GM23338 (cell line): ENCODE data around the gene GNG7. TPM values are rescaled to one million over a fixed set of nuclear protein-coding genes. Genes with fewer than 3 reads are reported as not detected.

Source experiments
- ATAC-seq: fragments of 200-7000 bp; cut with Tn5 transposase; 3 replicates; pipeline ENCODE4 v1.9.1; 2020
- DNase-seq: peaks from one replicate; pipeline ENCODE4 v3.0.0-alpha.2; 2015; ENCODE audit warnings: low spot score
- H2AFZ ChIP-seq: fragments of 200-600 bp; sonication (generic); 2 replicates; pipeline ENCODE4 v1.8.0; 2016; ENCODE audit warnings: antibody characterized with exemption, mild to moderate bottlenecking, moderate library complexity
- H3F3A ChIP-seq: fragments of 200-600 bp; sonication (generic); replicated peaks from 2 replicates; pipeline ENCODE4 v1.8.0; 2017; ENCODE audit warnings: antibody characterized with exemption, mixed run types, low read depth
- H3K27ac ChIP-seq: fragments of 200-600 bp; sonication (generic); 2 replicates; pipeline ENCODE4 v1.6.1; 2016; ENCODE audit warnings: low read depth
- H3K27me3 ChIP-seq: fragments of 200-600 bp; sonication (generic); 2 replicates; pipeline ENCODE4 v1.8.0; 2016; ENCODE audit warnings: mild to moderate bottlenecking, mixed run types, moderate library complexity; ENCODE audit not compliant: insufficient read depth
- H3K36me3 ChIP-seq: fragments of 200-600 bp; sonication (generic); 2 replicates; pipeline ENCODE4 v1.8.0; 2016; ENCODE audit warnings: mild to moderate bottlenecking; ENCODE audit not compliant: insufficient read depth
- H3K4me1 ChIP-seq: fragments of 200-600 bp; sonication (generic); 2 replicates; pipeline ENCODE4 v1.8.0; 2016; ENCODE audit warnings: mild to moderate bottlenecking, moderate library complexity; ENCODE audit not compliant: insufficient read depth
- H3K4me2 ChIP-seq: fragments of 200-600 bp; sonication (generic); 2 replicates; pipeline ENCODE4 v1.7.1; 2017; ENCODE audit warnings: mixed run types
- H3K4me3 ChIP-seq: fragments of 200-600 bp; sonication (generic); 2 replicates; pipeline ENCODE4 v1.6.1; 2016; ENCODE audit warnings: mixed run types
- H3K79me2 ChIP-seq: fragments of 200-600 bp; sonication (generic); replicated peaks from 2 replicates; pipeline ENCODE4 v1.8.0; 2017; ENCODE audit warnings: mild to moderate bottlenecking; ENCODE audit not compliant: insufficient read depth
- H3K9me2 ChIP-seq: fragments of 200-600 bp; sonication (generic); 2 replicates; pipeline ENCODE4 v1.8.0; 2017; ENCODE audit not compliant: insufficient read depth
- H4K20me1 ChIP-seq: fragments of 200-600 bp; sonication (generic); replicated peaks from 2 replicates; pipeline ENCODE4 v1.8.0; 2017; ENCODE audit warnings: mild to moderate bottlenecking; ENCODE audit not compliant: insufficient read depth
- H3K27ac Mint-ChIP-seq: 2 replicates; pipeline ENCODE4 v1.8.0; 2020; ENCODE audit warnings: inconsistent platforms, mild to moderate bottlenecking, moderate library complexity, mixed read lengths
- H3K27me3 Mint-ChIP-seq: 3 replicates; pipeline ENCODE4 v1.8.0; 2022; ENCODE audit warnings: low read depth, mild to moderate bottlenecking, moderate library complexity, mixed read lengths, inconsistent platforms; ENCODE audit not compliant: insufficient read depth, poor library complexity
- H3K36me3 Mint-ChIP-seq: 3 replicates; pipeline ENCODE4 v1.8.0; 2021; ENCODE audit warnings: low read depth, mild to moderate bottlenecking, inconsistent platforms, moderate library complexity, mixed read lengths
- H3K4me1 Mint-ChIP-seq: 3 replicates; pipeline ENCODE4 v1.8.0; 2020; ENCODE audit warnings: mild to moderate bottlenecking, inconsistent platforms, mixed read lengths
- H3K4me3 Mint-ChIP-seq: 3 replicates; pipeline ENCODE4 v1.8.0; 2021; ENCODE audit warnings: moderate library complexity, mild to moderate bottlenecking, inconsistent platforms, mixed read lengths
- H3K9me3 Mint-ChIP-seq: 3 replicates; pipeline ENCODE4 v1.8.0; 2020; ENCODE audit warnings: moderate library complexity, mild to moderate bottlenecking, inconsistent platforms, mixed read lengths
- CREB1 ChIP-seq: fragments of 250-450 bp; sonication (Bioruptor Pico); IDR thresholded peaks from 2 replicates; pipeline ENCODE4 v1.5.0; 2020; ENCODE audit warnings: low read depth, mild to moderate bottlenecking, moderate library complexity
- EZH2 ChIP-seq: fragments of 200-600 bp; sonication (generic); IDR thresholded peaks from one replicate; pipeline ENCODE4 v1.8.0; 2017; ENCODE audit warnings: antibody characterized with exemption, mild to moderate bottlenecking, low read depth; ENCODE audit not compliant: unreplicated experiment
- EZH2phosphoT487 ChIP-seq: fragments of 200-600 bp; sonication (generic); IDR thresholded peaks from one replicate; pipeline ENCODE4 v1.8.1; 2018; ENCODE audit warnings: antibody characterized with exemption; ENCODE audit not compliant: unreplicated experiment
- POLR2AphosphoS5 ChIP-seq: IDR thresholded peaks from 2 replicates; pipeline ENCODE4 v1.6.1; 2016; ENCODE audit warnings: antibody characterized with exemption, low read depth
- STAT1 ChIP-seq: IDR thresholded peaks from one replicate; pipeline ENCODE4 v1.6.1; 2016; ENCODE audit warnings: antibody characterized with exemption; ENCODE audit not compliant: unreplicated experiment
- ZNF114 ChIP-seq: fragments of 250-450 bp; sonication (Bioruptor Pico); IDR thresholded peaks from 2 replicates; pipeline ENCODE4 v1.5.0; 2020; ENCODE audit warnings: mild to moderate bottlenecking, moderate library complexity
- ZNF331 ChIP-seq: fragments of 250-450 bp; sonication (Bioruptor Pico); IDR thresholded peaks from 2 replicates; pipeline ENCODE4 v1.5.0; 2020; ENCODE audit warnings: low read depth, mild to moderate bottlenecking, moderate library complexity
- polyA plus RNA-seq: library from polyadenylated mRNA; unstranded; fragments of >200 nt; fragmentation: Nextera tagmentation; extraction: Ambion mirVana; gene quantifications from 2 replicates; pipeline ENCODE4 v1.2.1, GENCODE V29; 2016
- total RNA-seq: library from RNA; depleted of rRNA; stranded (reverse); fragments of >200 nt; shearing (Covaris generic); gene quantifications from 2 replicates; pipeline ENCODE4 v1.2.3, GENCODE V29; 2014
- TF ChIP-seq, protein P1 (sequence below): IDR thresholded peaks from one replicate; pipeline ENCODE4 v1.6.1; 2018; ENCODE audit warnings: antibody characterized with exemption; ENCODE audit not compliant: unreplicated experiment
- TF ChIP-seq, protein P2 (sequence below), 2 experiments: fragments of 200-600 bp in 1 of 2; sonication (generic) in 1 of 2; conservative IDR thresholded peaks; 2 replicates each; pipeline versions ENCODE4 v1.5.1 to v1.6.1; 2016 to 2017; ENCODE audit warnings: antibody characterized with exemption in 2 of 2, low read depth in 2 of 2, mild to moderate bottlenecking in 2 of 2, moderate library complexity in 1 of 2
- TF ChIP-seq, protein P3 (sequence below): fragments of 250-450 bp; sonication (Bioruptor Pico); IDR thresholded peaks from 2 replicates; pipeline ENCODE4 v1.5.0; 2020; ENCODE audit warnings: mild to moderate bottlenecking, moderate library complexity

GNG7 gene
- total and polyA plus RNA-seq, 2 experiments from 2014 or later, result 5.1 to 5.4 TPM

DNA sequence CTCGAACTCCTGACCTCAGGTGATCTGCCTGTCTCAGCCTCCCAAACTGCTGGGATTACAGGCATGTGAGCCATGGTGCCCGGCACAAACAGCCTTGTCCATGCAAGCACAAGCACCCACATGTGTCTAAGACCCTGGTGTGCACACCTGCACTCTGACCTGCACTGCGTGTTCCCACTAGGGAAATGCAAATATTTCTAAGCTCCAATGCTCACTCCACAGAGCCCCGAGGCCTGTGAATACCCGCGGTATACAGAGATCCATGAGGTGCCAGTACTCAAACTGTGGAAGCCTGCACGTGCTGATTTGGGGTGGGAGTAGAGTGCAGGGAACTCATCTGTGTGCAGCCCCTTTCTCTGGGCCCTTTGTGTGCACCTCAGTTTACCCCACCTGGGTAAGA, 211.8 kb downstream of the GNG7 start (continued):
- TF ChIP-seq, protein P1, sequence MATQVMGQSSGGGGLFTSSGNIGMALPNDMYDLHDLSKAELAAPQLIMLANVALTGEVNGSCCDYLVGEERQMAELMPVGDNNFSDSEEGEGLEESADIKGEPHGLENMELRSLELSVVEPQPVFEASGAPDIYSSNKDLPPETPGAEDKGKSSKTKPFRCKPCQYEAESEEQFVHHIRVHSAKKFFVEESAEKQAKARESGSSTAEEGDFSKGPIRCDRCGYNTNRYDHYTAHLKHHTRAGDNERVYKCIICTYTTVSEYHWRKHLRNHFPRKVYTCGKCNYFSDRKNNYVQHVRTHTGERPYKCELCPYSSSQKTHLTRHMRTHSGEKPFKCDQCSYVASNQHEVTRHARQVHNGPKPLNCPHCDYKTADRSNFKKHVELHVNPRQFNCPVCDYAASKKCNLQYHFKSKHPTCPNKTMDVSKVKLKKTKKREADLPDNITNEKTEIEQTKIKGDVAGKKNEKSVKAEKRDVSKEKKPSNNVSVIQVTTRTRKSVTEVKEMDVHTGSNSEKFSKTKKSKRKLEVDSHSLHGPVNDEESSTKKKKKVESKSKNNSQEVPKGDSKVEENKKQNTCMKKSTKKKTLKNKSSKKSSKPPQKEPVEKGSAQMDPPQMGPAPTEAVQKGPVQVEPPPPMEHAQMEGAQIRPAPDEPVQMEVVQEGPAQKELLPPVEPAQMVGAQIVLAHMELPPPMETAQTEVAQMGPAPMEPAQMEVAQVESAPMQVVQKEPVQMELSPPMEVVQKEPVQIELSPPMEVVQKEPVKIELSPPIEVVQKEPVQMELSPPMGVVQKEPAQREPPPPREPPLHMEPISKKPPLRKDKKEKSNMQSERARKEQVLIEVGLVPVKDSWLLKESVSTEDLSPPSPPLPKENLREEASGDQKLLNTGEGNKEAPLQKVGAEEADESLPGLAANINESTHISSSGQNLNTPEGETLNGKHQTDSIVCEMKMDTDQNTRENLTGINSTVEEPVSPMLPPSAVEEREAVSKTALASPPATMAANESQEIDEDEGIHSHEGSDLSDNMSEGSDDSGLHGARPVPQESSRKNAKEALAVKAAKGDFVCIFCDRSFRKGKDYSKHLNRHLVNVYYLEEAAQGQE, result no peak

DNA sequence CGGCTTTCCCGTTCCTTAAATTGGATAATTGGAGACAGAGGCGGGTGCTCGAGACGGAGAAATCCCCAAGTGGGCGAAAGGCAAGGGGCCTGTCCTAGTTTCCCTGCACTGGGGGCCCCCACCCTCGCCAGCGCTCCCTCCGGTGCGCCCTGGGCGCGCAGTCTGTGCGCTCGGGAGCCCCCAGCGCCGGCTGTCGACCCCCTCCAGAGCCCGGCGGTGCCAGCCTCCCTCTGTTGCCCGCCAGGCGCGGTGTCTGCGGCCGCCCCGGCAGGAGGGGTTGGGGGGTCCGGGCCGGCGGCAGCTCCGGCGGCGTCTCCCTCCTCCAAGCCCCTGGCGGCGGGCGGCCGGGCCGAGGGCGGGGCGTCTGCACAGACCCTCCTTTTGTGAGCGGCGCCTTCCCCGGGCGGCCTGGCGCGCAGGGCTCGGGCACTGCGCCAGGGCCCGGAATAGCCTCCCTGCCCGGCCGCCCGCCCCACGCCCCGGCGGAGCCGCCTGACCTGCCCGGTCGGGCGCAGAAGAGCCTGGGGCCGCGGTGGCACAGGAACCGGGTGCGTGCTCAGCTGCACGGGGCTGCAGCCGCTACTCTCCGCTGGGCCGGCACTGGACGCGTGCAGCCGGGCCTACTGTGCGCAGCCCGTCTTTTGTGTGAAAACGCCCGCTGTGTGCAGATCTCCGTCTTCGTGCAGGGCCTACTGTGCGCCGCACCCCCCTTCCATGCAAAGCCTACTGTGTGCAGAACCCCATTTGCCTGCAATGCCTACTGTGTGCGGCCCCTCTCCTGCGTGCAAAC, 213.4 kb downstream of the GNG7 start:
- H3K4me1 Mint-ChIP-seq, result peaks cover 10% of the 10 kb centered on the region; the same call in 2 of the 3 replicates
- Histone ChIP-seq H3K79me2 (no peaks in the 10 kb centered on the region), H3K9me2 (no peaks in the 10 kb centered on the region), H3K4me3 (peak overlapping the region; percentile 61), H3K4me1 (peaks cover 6% of the 10 kb centered on the region; the same call in 1 of the 2 replicates), H3F3A (no peaks in the 10 kb centered on the region), H2AFZ (peak overlapping the region; percentile 97), H3K27ac (no peak overlapping the region), H3K27me3 (peaks cover 57% of the 10 kb centered on the region), H3K4me2 (peak overlapping the region; percentile 87), H3K36me3 (no peaks in the 10 kb centered on the region), H4K20me1 (no peaks in the 10 kb centered on the region; the same call in 1 of the 2 replicates)
- H3K9me3 Mint-ChIP-seq, result peaks cover 2% of the 10 kb centered on the region; the same call in 1 of the 3 replicates
- ATAC-seq (peak; percentile 84), DNase-seq (peak; percentile 75)
- H3K27me3 Mint-ChIP-seq, result peaks cover 53% of the 10 kb centered on the region
- H3K36me3 Mint-ChIP-seq, result no peaks in the 10 kb centered on the region
- H3K27ac Mint-ChIP-seq, result no peak overlapping the region
- H3K4me3 Mint-ChIP-seq, result peak overlapping the region; percentile 66
- TF ChIP-seq, protein P2, sequence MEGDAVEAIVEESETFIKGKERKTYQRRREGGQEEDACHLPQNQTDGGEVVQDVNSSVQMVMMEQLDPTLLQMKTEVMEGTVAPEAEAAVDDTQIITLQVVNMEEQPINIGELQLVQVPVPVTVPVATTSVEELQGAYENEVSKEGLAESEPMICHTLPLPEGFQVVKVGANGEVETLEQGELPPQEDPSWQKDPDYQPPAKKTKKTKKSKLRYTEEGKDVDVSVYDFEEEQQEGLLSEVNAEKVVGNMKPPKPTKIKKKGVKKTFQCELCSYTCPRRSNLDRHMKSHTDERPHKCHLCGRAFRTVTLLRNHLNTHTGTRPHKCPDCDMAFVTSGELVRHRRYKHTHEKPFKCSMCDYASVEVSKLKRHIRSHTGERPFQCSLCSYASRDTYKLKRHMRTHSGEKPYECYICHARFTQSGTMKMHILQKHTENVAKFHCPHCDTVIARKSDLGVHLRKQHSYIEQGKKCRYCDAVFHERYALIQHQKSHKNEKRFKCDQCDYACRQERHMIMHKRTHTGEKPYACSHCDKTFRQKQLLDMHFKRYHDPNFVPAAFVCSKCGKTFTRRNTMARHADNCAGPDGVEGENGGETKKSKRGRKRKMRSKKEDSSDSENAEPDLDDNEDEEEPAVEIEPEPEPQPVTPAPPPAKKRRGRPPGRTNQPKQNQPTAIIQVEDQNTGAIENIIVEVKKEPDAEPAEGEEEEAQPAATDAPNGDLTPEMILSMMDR (conservative IDR thresholded peaks at IDR 0.05; ENCODE audit: low read depth in 2 of 2), result 0 out of 4 replicates have a peak, but pooled peaks of 1 of the 2 experiments have one; percentile 7
- TF ChIP-seq, protein P3, sequence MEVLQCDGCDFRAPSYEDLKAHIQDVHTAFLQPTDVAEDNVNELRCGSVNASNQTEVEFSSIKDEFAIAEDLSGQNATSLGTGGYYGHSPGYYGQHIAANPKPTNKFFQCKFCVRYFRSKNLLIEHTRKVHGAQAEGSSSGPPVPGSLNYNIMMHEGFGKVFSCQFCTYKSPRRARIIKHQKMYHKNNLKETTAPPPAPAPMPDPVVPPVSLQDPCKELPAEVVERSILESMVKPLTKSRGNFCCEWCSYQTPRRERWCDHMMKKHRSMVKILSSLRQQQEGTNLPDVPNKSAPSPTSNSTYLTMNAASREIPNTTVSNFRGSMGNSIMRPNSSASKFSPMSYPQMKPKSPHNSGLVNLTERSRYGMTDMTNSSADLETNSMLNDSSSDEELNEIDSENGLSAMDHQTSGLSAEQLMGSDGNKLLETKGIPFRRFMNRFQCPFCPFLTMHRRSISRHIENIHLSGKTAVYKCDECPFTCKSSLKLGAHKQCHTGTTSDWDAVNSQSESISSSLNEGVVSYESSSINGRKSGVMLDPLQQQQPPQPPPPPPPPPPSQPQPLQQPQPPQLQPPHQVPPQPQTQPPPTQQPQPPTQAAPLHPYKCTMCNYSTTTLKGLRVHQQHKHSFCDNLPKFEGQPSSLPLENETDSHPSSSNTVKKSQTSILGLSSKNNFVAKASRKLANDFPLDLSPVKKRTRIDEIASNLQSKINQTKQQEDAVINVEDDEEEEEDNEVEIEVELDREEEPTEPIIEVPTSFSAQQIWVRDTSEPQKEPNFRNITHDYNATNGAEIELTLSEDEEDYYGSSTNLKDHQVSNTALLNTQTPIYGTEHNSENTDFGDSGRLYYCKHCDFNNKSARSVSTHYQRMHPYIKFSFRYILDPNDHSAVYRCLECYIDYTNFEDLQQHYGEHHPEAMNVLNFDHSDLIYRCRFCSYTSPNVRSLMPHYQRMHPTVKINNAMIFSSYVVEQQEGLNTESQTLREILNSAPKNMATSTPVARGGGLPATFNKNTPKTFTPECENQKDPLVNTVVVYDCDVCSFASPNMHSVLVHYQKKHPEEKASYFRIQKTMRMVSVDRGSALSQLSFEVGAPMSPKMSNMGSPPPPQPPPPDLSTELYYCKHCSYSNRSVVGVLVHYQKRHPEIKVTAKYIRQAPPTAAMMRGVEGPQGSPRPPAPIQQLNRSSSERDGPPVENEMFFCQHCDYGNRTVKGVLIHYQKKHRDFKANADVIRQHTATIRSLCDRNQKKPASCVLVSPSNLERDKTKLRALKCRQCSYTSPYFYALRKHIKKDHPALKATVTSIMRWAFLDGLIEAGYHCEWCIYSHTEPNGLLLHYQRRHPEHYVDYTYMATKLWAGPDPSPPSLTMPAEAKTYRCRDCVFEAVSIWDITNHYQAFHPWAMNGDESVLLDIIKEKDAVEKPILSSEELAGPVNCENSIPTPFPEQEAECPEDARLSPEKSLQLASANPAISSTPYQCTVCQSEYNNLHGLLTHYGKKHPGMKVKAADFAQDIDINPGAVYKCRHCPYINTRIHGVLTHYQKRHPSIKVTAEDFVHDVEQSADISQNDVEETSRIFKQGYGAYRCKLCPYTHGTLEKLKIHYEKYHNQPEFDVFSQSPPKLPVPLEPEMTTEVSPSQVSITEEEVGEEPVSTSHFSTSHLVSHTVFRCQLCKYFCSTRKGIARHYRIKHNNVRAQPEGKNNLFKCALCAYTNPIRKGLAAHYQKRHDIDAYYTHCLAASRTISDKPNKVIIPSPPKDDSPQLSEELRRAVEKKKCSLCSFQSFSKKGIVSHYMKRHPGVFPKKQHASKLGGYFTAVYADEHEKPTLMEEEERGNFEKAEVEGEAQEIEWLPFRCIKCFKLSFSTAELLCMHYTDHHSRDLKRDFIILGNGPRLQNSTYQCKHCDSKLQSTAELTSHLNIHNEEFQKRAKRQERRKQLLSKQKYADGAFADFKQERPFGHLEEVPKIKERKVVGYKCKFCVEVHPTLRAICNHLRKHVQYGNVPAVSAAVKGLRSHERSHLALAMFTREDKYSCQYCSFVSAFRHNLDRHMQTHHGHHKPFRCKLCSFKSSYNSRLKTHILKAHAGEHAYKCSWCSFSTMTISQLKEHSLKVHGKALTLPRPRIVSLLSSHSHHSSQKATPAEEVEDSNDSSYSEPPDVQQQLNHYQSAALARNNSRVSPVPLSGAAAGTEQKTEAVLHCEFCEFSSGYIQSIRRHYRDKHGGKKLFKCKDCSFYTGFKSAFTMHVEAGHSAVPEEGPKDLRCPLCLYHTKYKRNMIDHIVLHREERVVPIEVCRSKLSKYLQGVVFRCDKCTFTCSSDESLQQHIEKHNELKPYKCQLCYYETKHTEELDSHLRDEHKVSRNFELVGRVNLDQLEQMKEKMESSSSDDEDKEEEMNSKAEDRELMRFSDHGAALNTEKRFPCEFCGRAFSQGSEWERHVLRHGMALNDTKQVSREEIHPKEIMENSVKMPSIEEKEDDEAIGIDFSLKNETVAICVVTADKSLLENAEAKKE (CRISPR knock-in tag), result no peak
- TF ChIP-seq EZH2phosphoT487 (no peak), ZNF114 (CRISPR knock-in tag) (no peak), POLR2AphosphoS5 (no peak), CREB1 (CRISPR knock-in tag) (no peak), ZNF331 (CRISPR knock-in tag) (no peak), STAT1 (no peak), EZH2 (peak; percentile 62)
